ENCODE results near the gene RING1. TPM values are rescaled to one million over a fixed set of nuclear protein-coding genes. Genes with fewer than 3 reads are reported as not detected.

The RING1 gene
- total RNA-seq, 1 donor from 2014 or later = 12.1 TPM

DNA sequence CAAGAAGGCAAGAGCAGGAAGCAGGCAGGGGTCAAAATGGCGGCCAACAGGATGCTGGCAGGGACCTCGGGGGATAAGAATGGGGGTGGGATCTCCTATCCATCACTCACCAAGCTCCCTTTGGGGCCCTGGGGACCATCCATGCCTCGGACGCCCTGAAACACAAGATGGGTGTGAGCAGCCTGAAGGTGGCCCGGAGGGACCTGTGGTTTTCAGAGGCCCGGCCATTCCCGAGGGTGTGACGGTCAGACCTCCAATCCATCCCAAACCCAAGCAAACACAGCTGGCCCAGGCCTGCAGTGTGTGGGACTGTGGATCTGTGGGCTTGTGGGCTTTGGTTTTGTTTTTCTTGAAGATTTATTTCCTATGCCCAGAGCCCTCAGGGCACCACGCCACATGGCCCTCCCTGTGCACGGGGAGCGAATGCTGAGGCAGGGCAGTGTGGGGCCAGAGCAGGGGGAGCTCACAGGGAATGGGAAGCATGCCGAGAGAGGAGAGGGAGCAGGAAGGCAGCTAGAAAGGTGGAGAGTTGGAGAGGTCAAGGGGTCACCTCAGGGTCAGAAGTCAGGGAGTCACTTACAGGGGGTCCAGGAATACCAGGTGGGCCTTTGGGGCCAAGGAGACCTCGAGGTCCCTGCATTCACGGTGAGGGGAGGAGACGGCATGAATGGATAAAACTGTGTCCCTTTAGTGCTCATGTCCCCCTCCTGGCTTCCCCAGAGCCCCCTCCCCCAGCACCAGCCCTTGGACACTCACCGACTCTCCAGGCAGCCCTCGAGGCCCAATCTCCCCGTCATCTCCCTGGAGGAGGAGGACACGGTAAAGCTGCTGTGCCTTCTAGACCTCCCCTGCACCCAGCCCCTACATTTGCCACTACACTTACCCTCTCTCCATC is 30.5 kb upstream of the RING1 start:
- H3K4me1 Mint-ChIP-seq = no peaks in the 10 kb centered on the region
- H3K4me1 ChIP-seq = no peaks in the 10 kb centered on the region
- H3K9me3 Mint-ChIP-seq = no peaks in the 10 kb centered on the region
- H3K4me3 Mint-ChIP-seq = no peak overlapping the region
- no peaks in the 10 kb centered on the region for H3K36me3 ChIP-seq
- peak overlapping the region; percentile 90 for H3K27ac Mint-ChIP-seq
- TF ChIP-seq EZH2 (IDR thresholded peaks at IDR 0.05) (no peak), EZH2phosphoT487 (IDR thresholded peaks at IDR 0.05) (no peak)
- TF ChIP-seq, protein P1, sequence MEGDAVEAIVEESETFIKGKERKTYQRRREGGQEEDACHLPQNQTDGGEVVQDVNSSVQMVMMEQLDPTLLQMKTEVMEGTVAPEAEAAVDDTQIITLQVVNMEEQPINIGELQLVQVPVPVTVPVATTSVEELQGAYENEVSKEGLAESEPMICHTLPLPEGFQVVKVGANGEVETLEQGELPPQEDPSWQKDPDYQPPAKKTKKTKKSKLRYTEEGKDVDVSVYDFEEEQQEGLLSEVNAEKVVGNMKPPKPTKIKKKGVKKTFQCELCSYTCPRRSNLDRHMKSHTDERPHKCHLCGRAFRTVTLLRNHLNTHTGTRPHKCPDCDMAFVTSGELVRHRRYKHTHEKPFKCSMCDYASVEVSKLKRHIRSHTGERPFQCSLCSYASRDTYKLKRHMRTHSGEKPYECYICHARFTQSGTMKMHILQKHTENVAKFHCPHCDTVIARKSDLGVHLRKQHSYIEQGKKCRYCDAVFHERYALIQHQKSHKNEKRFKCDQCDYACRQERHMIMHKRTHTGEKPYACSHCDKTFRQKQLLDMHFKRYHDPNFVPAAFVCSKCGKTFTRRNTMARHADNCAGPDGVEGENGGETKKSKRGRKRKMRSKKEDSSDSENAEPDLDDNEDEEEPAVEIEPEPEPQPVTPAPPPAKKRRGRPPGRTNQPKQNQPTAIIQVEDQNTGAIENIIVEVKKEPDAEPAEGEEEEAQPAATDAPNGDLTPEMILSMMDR (IDR thresholded peaks at IDR 0.05) = no peak
- no peak overlapping the region for H3K9ac ChIP-seq
- no peak for DNase-seq (ENCODE audit: low spot score)
- no peak overlapping the region for H3K27ac ChIP-seq
- no peak overlapping the region for H2AFZ ChIP-seq (replicated peaks)
- no peaks in the 10 kb centered on the region for H3K27me3 ChIP-seq
- no peaks in the 10 kb centered on the region for H3K79me2 ChIP-seq (ENCODE audit: low read depth)
- H3K36me3 Mint-ChIP-seq = no peaks in the 10 kb centered on the region
- H3K4me3 ChIP-seq = no peak overlapping the region
- no peaks in the 10 kb centered on the region for H4K20me1 ChIP-seq (ENCODE audit: low read depth)
- no peaks in the 10 kb centered on the region for H3F3A ChIP-seq (ENCODE audit: low read depth)
- H3K27me3 Mint-ChIP-seq (ENCODE audit: insufficient read depth, low read depth) = peaks cover 11% of the 10 kb centered on the region
- no peaks in the 10 kb centered on the region for H3K9me3 ChIP-seq (ENCODE audit: low read depth)
- no peak overlapping the region for H3K4me2 ChIP-seq

- no peak for TF ChIP-seq EZH2 (IDR thresholded peaks at IDR 0.05)
- TF ChIP-seq EZH2phosphoT487 (IDR thresholded peaks at IDR 0.05) = no peak
- TF ChIP-seq, protein P1 (IDR thresholded peaks at IDR 0.05) = no peak
- Histone ChIP-seq H3K4me1 (no peaks in the 10 kb centered on the region), H2AFZ (replicated peaks) (no peak overlapping the region), H3K27ac (no peak overlapping the region), H3K79me2 (ENCODE audit: low read depth) (no peaks in the 10 kb centered on the region), H3K9me3 (ENCODE audit: low read depth) (no peaks in the 10 kb centered on the region), H4K20me1 (ENCODE audit: low read depth) (no peaks in the 10 kb centered on the region), H3K4me2 (no peak overlapping the region), H3K9ac (no peak overlapping the region), H3F3A (ENCODE audit: low read depth) (no peaks in the 10 kb centered on the region), H3K27me3 (no peaks in the 10 kb centered on the region), H3K4me3 (no peak overlapping the region), H3K36me3 (no peaks in the 10 kb centered on the region)
- H3K4me1 Mint-ChIP-seq = no peaks in the 10 kb centered on the region
- H3K4me3 Mint-ChIP-seq = no peak overlapping the region
- DNase-seq (ENCODE audit: low spot score) = no peak
- H3K36me3 Mint-ChIP-seq = no peaks in the 10 kb centered on the region
- H3K27me3 Mint-ChIP-seq (ENCODE audit: insufficient read depth, low read depth) = peaks cover 11% of the 10 kb centered on the region
- peak overlapping the region; percentile 90 for H3K27ac Mint-ChIP-seq
- no peaks in the 10 kb centered on the region for H3K9me3 Mint-ChIP-seq
Measured at GRCh38 chr6:33178755-33179475, 29.4 kb upstream of the RING1 start.

DNA sequence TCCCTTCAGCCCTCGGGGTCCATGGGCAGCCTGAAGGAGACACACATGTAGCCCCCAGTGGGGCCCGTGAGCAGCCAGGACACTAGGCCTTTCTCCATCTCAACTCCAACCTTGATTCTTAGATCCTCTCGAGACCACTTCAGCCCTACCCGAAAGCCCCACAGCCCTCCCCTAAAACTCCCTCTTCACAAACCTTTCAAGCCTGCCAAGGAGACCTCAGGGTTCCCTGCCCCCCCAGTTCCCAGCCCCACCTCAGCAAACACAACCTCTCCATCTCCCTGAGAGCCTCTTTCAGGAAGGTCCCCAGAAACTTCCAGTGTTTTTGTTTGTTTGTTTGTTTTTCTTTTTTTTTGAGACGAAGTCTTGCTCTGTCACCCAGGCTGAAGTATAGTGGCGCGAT is 27.2 kb upstream of the RING1 start:
- Mint-ChIP-seq H3K4me1 (no peaks in the 10 kb centered on the region), H3K27ac (peak overlapping the region; percentile 17), H3K4me3 (no peak overlapping the region), H3K9me3 (no peaks in the 10 kb centered on the region), H3K36me3 (no peaks in the 10 kb centered on the region), H3K27me3 (ENCODE audit: insufficient read depth, low read depth) (peaks cover 9% of the 10 kb centered on the region)
- H3K9ac ChIP-seq = no peak overlapping the region
- H3K27me3 ChIP-seq = peaks cover 3% of the 10 kb centered on the region
- no peaks in the 10 kb centered on the region for H3K36me3 ChIP-seq
- no peaks in the 10 kb centered on the region for H4K20me1 ChIP-seq (ENCODE audit: low read depth)
- no peak overlapping the region for H3K27ac ChIP-seq
- H3K9me3 ChIP-seq (ENCODE audit: low read depth) = no peaks in the 10 kb centered on the region
- H3K4me2 ChIP-seq = no peak overlapping the region
- H2AFZ ChIP-seq (replicated peaks) = no peak overlapping the region
- H3K4me1 ChIP-seq = no peaks in the 10 kb centered on the region
- DNase-seq (ENCODE audit: low spot score) = no peak
- no peak overlapping the region for H3K4me3 ChIP-seq
- no peaks in the 10 kb centered on the region for H3K79me2 ChIP-seq (ENCODE audit: low read depth)
- no peak for TF ChIP-seq EZH2phosphoT487 (IDR thresholded peaks at IDR 0.05)
- TF ChIP-seq, protein P1 (IDR thresholded peaks at IDR 0.05) = no peak
- no peak for TF ChIP-seq EZH2 (IDR thresholded peaks at IDR 0.05)
- no peaks in the 10 kb centered on the region for H3F3A ChIP-seq (ENCODE audit: low read depth)

Data from neural progenitor cell (in vitro differentiated cells).